ENCODE measurements around the gene TDRD12. TPM values are rescaled to one million over a fixed set of nuclear protein-coding genes. Genes with fewer than 3 reads are reported as not detected.
A peak's percentile ranks its signal among the peaks of the same experiment; 100 is the strongest.
"Not testable (repeated sequence)": the region's sequence is repeated elsewhere in the genome, so short reads cannot be mapped to it uniquely, and the experiment has no call there.

Gene TDRD12
- total RNA-seq, 1 experiment from 2014 or later, result 1.3 TPM

DNA sequence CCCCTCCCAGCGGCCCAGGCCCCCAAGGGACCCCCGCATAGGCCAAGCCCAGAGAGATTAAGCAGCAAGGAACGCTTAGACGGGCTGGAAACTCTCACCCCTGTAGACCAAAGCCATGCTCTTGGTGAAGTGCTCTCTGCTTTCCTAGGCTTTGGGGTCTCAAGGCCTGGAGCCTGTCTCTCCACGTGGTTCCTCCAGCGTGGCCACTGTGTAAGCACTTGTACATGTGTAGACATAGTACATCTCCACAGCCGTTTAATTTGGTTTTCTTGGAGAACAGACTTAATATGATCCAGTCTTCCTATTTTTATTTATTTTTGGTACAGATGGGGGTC, 26.9 kb upstream of the TDRD12 start:
- Histone ChIP-seq H3K23me2 (ENCODE audit: insufficient read length, low read depth, low read length, poor library complexity, severe bottlenecking) (peaks cover 6% of the 10 kb centered on the region), H3K79me2 (ENCODE audit: insufficient read depth, low read length) (no peaks in the 10 kb centered on the region), H4K8ac (replicated peaks; ENCODE audit: insufficient read length, low read depth, low read length) (no peak overlapping the region), H2AK5ac (ENCODE audit: insufficient read length, low read length) (no peak overlapping the region), H2BK120ac (ENCODE audit: low read depth, low read length, poor library complexity, severe bottlenecking) (no peak overlapping the region), H3K14ac (ENCODE audit: insufficient read depth, low read length) (peak overlapping the region; percentile 89; the same call in 1 of the 2 replicates), H3K79me1 (ENCODE audit: insufficient read depth, low read depth, low read length, poor library complexity, severe bottlenecking) (no peaks in the 10 kb centered on the region), H2AFZ (ENCODE audit: low read length) (no peak overlapping the region), H3K9me3 (ENCODE audit: control insufficient read depth, low read depth, low read length) (no peaks in the 10 kb centered on the region), H3K27me3 (ENCODE audit: insufficient read depth, low read length) (no peaks in the 10 kb centered on the region; the same call in 1 of the 2 replicates), H3K4me2 (ENCODE audit: insufficient read depth, insufficient read length, low read length) (peak overlapping the region; percentile 40), H3T11ph (ENCODE audit: low read length) (no peak overlapping the region), H3K23ac (ENCODE audit: insufficient read length, low read depth, low read length) (no peak overlapping the region), H3K18ac (ENCODE audit: insufficient read length, low read depth, low read length) (no peak overlapping the region), H4K20me1 (ENCODE audit: control insufficient read depth, insufficient read depth, insufficient read length) (no peaks in the 10 kb centered on the region), H2BK15ac (ENCODE audit: low read depth, low read length) (no peak overlapping the region), H2BK5ac (ENCODE audit: insufficient read length, low read length) (no peak overlapping the region), H2BK20ac (ENCODE audit: low read depth, low read length, poor library complexity, severe bottlenecking) (no peak overlapping the region), H3K56ac (ENCODE audit: insufficient read length, low read depth, low read length) (no peak overlapping the region), H3K4ac (ENCODE audit: low read depth, low read length) (no peak overlapping the region), H2BK12ac (ENCODE audit: insufficient read length, low read depth, low read length) (no peak overlapping the region), H3K9ac (ENCODE audit: extremely low read depth, insufficient read length, low read length) (no peak overlapping the region), H4K91ac (ENCODE audit: insufficient read length, low read depth, low read length) (no peak overlapping the region), H3K27ac (ENCODE audit: insufficient read length, low read depth, low read length) (no peak overlapping the region), H4K5ac (ENCODE audit: insufficient read length, low read depth, low read length) (no peak overlapping the region), H3K4me1 (ENCODE audit: insufficient read depth, low read length) (peaks cover 2% of the 10 kb centered on the region; the same call in 1 of the 2 replicates)
- no peak for TF ChIP-seq CTCF (conservative IDR thresholded peaks at IDR 0.05)
- Mint-ChIP-seq H3K36me3 (ENCODE audit: insufficient read depth in 1 of 3, low read depth in 3 of 3) (peaks cover 0 to 14% (median 7%) of the 10 kb centered on the region in 3 experiments; a peak in 6 of 7 replicates), H3K4me3 (peak overlapping the region; percentile 53 to 75; a peak in 4 of 5 replicates), H3K9me3 (peaks cover 5 to 7% of the 10 kb centered on the region in 2 experiments; a peak in 3 of 5 replicates), H3K27ac (no peak overlapping the region), H3K27me3 (ENCODE audit: low read depth) (peaks cover 13% of the 10 kb centered on the region; the same call in 1 of the 2 replicates), H3K4me1 (peaks cover 17 to 25% of the 10 kb centered on the region in 2 experiments)
- WGBS (ENCODE audit: extremely low coverage, insufficient read length, low lambda C conversion rate), result no CpG with 5 or more reads among the region's 7 CpGs
- no peak for DNase-seq

GRCh38 chr19:32693151-32694108, 26.1 kb upstream of the TDRD12 start:
- H3K9ac ChIP-seq (ENCODE audit: extremely low read depth, insufficient read length, low read length); H3K9me3 ChIP-seq (ENCODE audit: control insufficient read depth, low read depth, low read length); H3K4ac ChIP-seq (ENCODE audit: low read depth, low read length); H3K56ac ChIP-seq (ENCODE audit: insufficient read length, low read depth, low read length); DNase-seq; H3K79me1 ChIP-seq (ENCODE audit: insufficient read depth, low read depth, low read length, poor library complexity, severe bottlenecking); H3K23me2 ChIP-seq (ENCODE audit: insufficient read length, low read depth, low read length, poor library complexity, severe bottlenecking); H3K27me3 ChIP-seq (ENCODE audit: insufficient read depth, low read length); H3K14ac ChIP-seq (ENCODE audit: insufficient read depth, low read length); H2BK20ac ChIP-seq (ENCODE audit: low read depth, low read length, poor library complexity, severe bottlenecking); H2BK15ac ChIP-seq (ENCODE audit: low read depth, low read length); H3K27ac ChIP-seq (ENCODE audit: insufficient read length, low read depth, low read length); H4K5ac ChIP-seq (ENCODE audit: insufficient read length, low read depth, low read length); H4K91ac ChIP-seq (ENCODE audit: insufficient read length, low read depth, low read length); H3K18ac ChIP-seq (ENCODE audit: insufficient read length, low read depth, low read length); H4K8ac ChIP-seq (replicated peaks; ENCODE audit: insufficient read length, low read depth, low read length); H3K79me2 ChIP-seq (ENCODE audit: insufficient read depth, low read length); H3K27ac Mint-ChIP-seq; H2BK12ac ChIP-seq (ENCODE audit: insufficient read length, low read depth, low read length); H2AFZ ChIP-seq (ENCODE audit: low read length); H2BK120ac ChIP-seq (ENCODE audit: low read depth, low read length, poor library complexity, severe bottlenecking); H3T11ph ChIP-seq (ENCODE audit: low read length); H4K20me1 ChIP-seq (ENCODE audit: control insufficient read depth, insufficient read depth, insufficient read length); H2AK5ac ChIP-seq (ENCODE audit: insufficient read length, low read length); H3K23ac ChIP-seq (ENCODE audit: insufficient read length, low read depth, low read length); H3K4me1 ChIP-seq (ENCODE audit: insufficient read depth, low read length); H3K4me2 ChIP-seq (ENCODE audit: insufficient read depth, insufficient read length, low read length); H2BK5ac ChIP-seq (ENCODE audit: insufficient read length, low read length); H3K9me3 Mint-ChIP-seq: not testable (repeated sequence)
- H3K27me3 Mint-ChIP-seq (ENCODE audit: low read depth), result peaks cover 13% of the 10 kb centered on the region; the same call in 1 of the 2 replicates
- WGBS (ENCODE audit: extremely low coverage, insufficient read length, low lambda C conversion rate), result no CpG with 5 or more reads among the region's 20 CpGs
- H3K4me3 Mint-ChIP-seq, result peak overlapping the region; percentile 53 to 75
- peaks cover 24 to 32% of the 10 kb centered on the region in 2 experiments for H3K4me1 Mint-ChIP-seq
- H3K36me3 Mint-ChIP-seq (ENCODE audit: insufficient read depth in 1 of 3, low read depth in 3 of 3), result peaks cover 0 to 14% (median 7%) of the 10 kb centered on the region in 3 experiments; a peak in 6 of 7 replicates

Data from H9 (cell line).